Stimulated activated CD8-positive, alpha-beta memory T cell treated with anti-CD3 and anti-CD28 coated beads, Interleukin-7, amount 100 ng/mL, for 4 hours (primary cell): ENCODE results near the gene FYCO1.

Experiments used
- DNase-seq, 2 donors: peaks; one replicate each; pipeline ENCODE4 v3.0.0-alpha.2; 2020; ENCODE audit warnings: low read depth in 2 of 2

FYCO1 gene

GRCh38 chr3:45915518-45916231 lies 79.9 kb downstream of the FYCO1 start:
- DNase-seq = peak; percentile 77 to 84

GRCh38 chr3:45915059-45915439 lies 80.6 kb downstream of the FYCO1 start:
- no peak for DNase-seq

GRCh38 chr3:45914362-45915058 lies 81.1 kb downstream of the FYCO1 start:
- no peak for DNase-seq

- no peak for DNase-seq
These were observed 83.2 kb downstream of the FYCO1 start for GRCh38 chr3:45912435-45912834.

DNA sequence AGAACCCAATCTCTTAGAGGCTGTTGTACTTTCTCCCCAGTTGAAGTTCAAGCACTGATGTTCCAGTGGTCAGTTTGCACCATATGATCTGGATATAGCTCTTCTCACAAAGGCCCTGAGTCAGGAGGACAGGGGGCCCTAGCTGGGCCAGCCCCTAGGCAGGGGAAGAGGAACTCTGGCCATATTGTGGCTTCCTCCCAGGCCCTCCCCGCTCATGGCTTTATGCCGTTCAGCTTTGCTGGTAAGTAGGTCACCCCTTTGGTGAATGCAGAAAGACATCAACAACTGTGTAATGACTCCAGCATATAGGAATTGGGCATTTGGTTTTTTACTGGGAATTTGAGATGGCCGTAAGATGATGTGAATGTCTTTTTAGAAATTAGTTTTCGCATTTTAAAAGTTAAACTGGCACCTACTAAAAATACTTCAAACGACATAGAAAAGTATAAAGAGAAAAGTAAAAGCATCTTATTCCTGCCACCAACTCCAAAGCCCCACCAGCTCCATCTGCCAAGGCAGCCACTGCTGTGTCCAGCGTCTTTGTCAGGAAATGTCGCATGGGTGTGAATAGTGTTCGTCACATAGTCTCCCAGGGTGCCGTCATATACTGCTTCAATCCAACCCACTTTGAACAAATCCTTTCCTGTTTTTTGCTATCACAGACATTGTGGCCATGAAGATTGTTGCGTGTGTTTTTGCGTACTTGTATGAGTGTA lies 84.0 kb downstream of the FYCO1 start:
- no peak for DNase-seq

DNA sequence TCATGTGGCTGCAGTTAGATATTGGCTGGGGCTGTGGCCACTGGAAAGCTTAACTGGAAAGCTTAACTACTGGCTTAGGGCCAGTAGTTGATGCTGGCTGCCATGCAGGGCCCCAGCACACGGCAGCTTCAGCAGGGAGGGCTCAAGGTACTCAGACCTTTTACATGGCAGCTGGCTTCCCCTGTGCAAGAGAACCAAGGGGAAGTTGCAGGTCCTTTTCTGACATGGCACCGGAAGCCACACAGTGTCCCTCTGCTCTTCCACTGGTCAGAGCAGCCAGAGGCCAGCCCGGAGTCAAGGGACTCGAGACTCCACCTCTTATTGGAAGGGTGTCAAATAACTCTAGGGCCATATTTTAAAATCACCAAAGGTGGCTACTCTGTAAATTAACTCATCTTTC lies 84.7 kb downstream of the FYCO1 start:
- no peak for DNase-seq

DNA sequence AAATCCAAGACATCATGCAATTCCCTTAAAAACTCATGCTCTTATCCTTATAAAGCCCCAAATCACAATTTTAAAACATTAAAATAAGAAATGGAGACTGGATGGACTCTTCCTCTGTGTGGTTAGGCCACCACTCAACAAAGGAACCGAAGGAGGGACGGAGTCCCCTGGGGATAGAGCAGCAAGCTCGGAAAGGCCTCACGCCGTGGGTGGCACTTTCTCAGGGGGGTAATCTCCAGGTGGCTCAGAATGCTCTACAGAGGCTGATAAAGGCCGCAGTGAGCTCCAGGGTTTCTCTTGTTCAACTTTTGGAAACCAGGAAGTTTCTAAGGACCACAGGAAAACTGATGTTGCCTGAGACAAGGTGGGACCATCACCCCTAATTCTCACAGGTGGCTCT lies 86.1 kb downstream of the FYCO1 start:
- DNase-seq = no peak

DNA sequence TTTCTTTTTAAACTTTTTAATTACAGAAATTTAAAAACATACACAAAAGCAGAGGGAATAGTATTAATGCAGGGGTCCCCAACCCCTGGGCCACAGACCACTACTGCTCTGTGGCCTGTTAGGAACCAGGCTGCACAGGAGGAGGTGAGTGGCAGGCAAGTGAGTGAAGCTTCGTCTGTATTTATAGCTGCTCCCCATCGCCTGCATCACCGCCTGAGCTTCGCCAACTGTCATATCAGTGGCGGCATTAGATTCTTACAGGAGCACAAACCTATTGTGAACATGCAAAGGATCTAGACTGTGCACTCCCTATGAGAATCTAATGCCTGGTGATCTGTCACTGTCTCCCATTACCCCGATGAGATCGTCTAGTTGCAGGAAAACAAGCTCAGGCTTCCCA lies 86.9 kb downstream of the FYCO1 start:
- DNase-seq = no peak

GRCh38 chr3:45907769-45908705 lies 87.6 kb downstream of the FYCO1 start:
- no peak for DNase-seq

- DNase-seq = no peak
These were observed 88.8 kb downstream of the FYCO1 start for GRCh38 chr3:45906681-45907407.

GRCh38 chr3:45905755-45906154 lies 89.9 kb downstream of the FYCO1 start:
- DNase-seq = no peak

- no peak for DNase-seq
These were observed 90.7 kb downstream of the FYCO1 start for GRCh38 chr3:45904931-45905330.

- no peak for DNase-seq
These were observed 98.7 kb downstream of the FYCO1 start for GRCh38 chr3:45896956-45897355.

DNA sequence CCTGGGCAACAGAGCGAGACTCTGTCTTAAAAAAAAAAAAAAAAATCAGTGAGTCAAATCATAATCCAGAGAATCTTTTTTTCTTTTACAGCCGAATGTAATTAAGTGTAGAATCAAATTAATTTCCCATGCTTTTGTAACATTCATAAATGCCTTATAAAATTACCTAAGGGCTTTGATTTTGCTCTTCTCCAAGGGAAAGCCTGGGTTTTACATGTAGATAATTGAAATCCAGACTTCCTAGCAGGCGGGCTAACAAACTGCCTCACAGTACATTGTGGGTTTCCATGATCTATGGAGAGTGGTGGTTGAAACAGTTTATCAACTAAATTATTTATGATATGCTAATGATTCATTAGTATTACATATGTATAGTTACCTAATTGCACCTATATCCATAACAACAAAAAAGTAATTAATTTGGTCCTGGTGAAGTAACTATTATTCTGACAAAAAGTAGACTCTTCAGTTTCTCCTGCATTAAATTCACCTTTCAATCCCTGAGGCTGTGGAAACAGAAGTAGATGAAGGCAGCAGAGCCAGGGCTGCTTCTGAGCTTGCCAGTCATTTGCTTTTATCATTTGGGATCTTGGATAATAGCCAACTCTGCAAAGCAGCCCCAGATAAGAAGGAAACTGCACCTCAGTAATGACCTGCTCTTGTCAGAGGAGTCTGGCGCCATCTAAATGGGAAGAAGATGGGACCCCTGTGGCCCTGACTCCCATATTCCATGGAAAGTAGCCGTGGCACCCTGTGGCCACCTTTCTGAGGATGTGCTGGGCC lies 99.7 kb downstream of the FYCO1 start:
- no peak for DNase-seq

- DNase-seq = no peak
These were observed 101.6 kb downstream of the FYCO1 start for GRCh38 chr3:45894015-45894414.

DNA sequence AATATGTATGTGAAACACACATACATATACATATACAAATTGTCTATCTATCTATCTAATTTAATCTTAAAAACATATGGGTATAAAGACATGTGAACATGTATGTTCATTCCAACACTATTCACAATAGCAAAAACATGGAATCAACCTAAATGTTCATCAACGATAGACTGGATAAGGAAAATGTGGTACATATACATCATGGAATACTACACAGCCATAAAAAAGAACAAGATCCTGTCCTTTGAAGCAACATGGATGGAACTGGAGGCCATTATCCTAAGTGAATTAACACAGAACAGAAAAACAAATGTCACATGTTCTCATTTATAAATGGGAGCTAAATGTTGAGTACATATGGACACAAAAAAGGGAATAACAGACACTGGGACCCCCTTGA lies 103.5 kb downstream of the FYCO1 start:
- DNase-seq = no peak

DNA sequence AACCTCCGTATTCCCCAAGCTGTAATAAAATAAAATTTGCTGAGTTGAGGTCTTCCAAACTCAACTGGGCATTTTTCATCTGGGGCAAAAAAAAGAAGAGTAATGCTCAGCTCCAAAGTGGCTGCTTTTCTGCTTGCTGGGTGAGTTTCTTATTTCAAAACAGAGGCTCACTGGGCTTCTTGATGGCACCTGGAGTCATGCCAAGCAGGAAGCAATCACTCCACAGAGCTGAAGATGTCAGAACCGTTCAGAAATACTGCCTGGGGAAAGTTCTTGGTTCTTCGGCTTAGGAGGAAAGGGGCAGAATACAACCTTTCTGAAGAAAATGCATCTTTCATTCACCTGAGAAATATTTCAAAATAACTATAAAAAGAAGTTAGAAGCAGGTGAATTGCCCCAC lies 105.2 kb downstream of the FYCO1 start:
- DNase-seq = no peak

DNA sequence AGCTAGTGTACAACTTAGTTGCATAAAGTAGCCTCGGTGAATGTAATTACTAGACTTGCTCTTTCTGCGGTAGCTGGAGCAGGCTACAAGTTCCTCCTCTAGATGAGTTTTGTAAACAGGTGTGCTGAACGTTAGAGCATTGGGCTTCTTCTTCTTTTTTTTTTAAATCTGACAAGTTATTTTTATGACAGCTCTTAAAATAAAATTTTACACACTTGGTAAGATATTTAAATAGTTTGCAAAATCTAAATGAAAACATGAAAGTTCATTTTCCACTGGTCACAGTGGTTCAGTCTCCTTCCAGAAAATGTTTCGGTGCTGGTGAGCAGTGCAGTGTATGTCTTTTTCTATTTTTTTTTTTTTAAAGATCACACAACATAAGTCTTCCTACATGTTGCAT lies 106.3 kb downstream of the FYCO1 start:
- no peak for DNase-seq

DNA sequence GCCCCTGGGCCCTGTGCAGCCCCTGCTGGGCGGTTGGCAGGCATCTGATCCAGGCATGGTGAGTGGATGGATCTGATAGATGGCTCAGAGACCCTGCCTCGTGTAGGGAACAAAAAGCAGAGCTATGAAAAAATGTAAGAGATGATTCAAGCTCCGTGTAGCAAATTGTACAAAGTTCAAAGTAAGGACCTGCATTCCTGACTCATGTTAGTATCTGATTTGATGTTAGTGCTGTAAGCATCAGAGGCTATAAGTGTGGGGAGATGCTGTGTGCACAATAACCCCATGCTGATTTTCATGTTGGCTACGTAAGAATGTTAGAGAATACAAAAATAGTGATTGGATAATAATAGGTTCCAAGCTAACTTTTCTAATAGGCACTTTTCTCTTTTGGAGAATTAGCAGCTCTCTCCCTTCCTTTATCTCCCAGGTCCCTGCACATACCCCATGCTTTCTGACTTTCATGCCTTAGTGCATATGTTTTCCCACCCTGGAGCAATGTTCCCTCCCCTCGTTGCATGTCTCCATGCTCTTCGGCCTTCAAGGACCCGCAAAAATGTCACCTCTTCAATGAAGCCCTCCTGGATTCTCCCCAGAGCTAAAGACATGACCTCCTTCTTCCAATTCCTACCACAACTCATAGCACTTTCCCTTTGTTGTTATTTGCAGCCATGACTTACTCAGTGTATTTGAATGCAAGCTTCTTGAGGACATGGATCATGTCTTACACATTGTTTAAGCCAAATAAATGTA lies 107.7 kb downstream of the FYCO1 start:
- DNase-seq = no peak

- no peak for DNase-seq
These were observed 108.3 kb downstream of the FYCO1 start for GRCh38 chr3:45887285-45887684.
